Ishikawa (cell line): ENCODE data around the gene OBSCN.

Source experiments
- CEBPB ChIP-seq: IDR thresholded peaks from 2 replicates; pipeline ENCODE4 v1.6.1; 2012
- CREB1 ChIP-seq: IDR thresholded peaks from 2 replicates; pipeline ENCODE4 v1.6.1; 2012; ENCODE audit warnings: low read depth
- EGR1 ChIP-seq: IDR thresholded peaks from 2 replicates; pipeline ENCODE4 v1.6.1; 2012
- EP300 ChIP-seq: IDR thresholded peaks from 2 replicates; pipeline ENCODE4 v1.6.1; 2012; ENCODE audit warnings: borderline replicate concordance
- FOXM1 ChIP-seq: IDR thresholded peaks from 2 replicates; pipeline ENCODE4 v1.6.1; 2012; ENCODE audit warnings: low read depth, borderline replicate concordance
- NFIC ChIP-seq: IDR thresholded peaks from 2 replicates; pipeline ENCODE4 v1.6.1; 2012
- RAD21 ChIP-seq: IDR thresholded peaks from 2 replicates; pipeline ENCODE4 v1.6.1; 2012; ENCODE audit warnings: low read depth
- TAF1 ChIP-seq: IDR thresholded peaks from 2 replicates; pipeline ENCODE4 v1.6.1; 2012; ENCODE audit warnings: low read depth, mild to moderate bottlenecking
- TCF12 ChIP-seq: IDR thresholded peaks from 2 replicates; pipeline ENCODE4 v1.6.1; 2012; ENCODE audit warnings: low read depth
- TEAD4 ChIP-seq: IDR thresholded peaks from 2 replicates; pipeline ENCODE4 v1.6.1; 2012
- YY1 ChIP-seq: IDR thresholded peaks from 2 replicates; pipeline ENCODE4 v1.6.1; 2012; ENCODE audit warnings: low read depth
- ZBTB7A ChIP-seq: IDR thresholded peaks from 2 replicates; pipeline ENCODE4 v1.6.1; 2012; ENCODE audit warnings: low read depth
- TF ChIP-seq, protein P1 (sequence below): IDR thresholded peaks from 2 replicates; pipeline ENCODE4 v1.6.1; 2012
- TF ChIP-seq, protein P2 (sequence below): IDR thresholded peaks from 2 replicates; pipeline ENCODE4 v1.6.1; 2012
- TF ChIP-seq, protein P3 (sequence below): IDR thresholded peaks from 2 replicates; pipeline ENCODE4 v1.6.1; 2012; ENCODE audit warnings: low read depth, mild to moderate bottlenecking

The OBSCN gene

DNA sequence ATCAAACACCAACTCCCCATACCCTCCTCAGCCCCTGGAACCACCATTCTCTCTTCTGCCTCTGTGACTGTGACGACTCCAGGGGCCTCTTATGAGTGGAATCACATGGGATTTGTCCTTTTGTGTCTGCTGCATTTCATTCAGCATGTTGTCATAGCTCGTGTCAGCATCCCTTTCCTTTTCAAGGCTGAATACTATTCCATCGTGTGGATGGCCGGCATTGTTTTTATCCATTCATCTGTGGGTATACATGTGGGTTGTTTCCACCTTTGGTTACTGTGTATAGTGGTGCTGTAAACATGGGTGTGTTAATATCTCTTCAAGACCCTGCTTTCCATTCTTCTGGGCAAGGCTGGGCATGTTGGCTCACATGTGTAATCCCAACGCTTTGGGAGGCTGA, 17.1 kb upstream of the OBSCN start:
- TF ChIP-seq, protein P1, sequence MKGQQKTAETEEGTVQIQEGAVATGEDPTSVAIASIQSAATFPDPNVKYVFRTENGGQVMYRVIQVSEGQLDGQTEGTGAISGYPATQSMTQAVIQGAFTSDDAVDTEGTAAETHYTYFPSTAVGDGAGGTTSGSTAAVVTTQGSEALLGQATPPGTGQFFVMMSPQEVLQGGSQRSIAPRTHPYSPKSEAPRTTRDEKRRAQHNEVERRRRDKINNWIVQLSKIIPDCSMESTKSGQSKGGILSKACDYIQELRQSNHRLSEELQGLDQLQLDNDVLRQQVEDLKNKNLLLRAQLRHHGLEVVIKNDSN: no peak
- TF ChIP-seq TCF12 (no peak), YY1 (no peak), ZBTB7A (no peak), EP300 (no peak), CEBPB (no peak), RAD21 (no peak), NFIC (no peak), TAF1 (no peak), FOXM1 (no peak), TEAD4 (no peak), EGR1 (no peak), CREB1 (no peak)
- TF ChIP-seq, protein P2, sequence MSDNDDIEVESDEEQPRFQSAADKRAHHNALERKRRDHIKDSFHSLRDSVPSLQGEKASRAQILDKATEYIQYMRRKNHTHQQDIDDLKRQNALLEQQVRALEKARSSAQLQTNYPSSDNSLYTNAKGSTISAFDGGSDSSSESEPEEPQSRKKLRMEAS: no peak
- TF ChIP-seq, protein P3, sequence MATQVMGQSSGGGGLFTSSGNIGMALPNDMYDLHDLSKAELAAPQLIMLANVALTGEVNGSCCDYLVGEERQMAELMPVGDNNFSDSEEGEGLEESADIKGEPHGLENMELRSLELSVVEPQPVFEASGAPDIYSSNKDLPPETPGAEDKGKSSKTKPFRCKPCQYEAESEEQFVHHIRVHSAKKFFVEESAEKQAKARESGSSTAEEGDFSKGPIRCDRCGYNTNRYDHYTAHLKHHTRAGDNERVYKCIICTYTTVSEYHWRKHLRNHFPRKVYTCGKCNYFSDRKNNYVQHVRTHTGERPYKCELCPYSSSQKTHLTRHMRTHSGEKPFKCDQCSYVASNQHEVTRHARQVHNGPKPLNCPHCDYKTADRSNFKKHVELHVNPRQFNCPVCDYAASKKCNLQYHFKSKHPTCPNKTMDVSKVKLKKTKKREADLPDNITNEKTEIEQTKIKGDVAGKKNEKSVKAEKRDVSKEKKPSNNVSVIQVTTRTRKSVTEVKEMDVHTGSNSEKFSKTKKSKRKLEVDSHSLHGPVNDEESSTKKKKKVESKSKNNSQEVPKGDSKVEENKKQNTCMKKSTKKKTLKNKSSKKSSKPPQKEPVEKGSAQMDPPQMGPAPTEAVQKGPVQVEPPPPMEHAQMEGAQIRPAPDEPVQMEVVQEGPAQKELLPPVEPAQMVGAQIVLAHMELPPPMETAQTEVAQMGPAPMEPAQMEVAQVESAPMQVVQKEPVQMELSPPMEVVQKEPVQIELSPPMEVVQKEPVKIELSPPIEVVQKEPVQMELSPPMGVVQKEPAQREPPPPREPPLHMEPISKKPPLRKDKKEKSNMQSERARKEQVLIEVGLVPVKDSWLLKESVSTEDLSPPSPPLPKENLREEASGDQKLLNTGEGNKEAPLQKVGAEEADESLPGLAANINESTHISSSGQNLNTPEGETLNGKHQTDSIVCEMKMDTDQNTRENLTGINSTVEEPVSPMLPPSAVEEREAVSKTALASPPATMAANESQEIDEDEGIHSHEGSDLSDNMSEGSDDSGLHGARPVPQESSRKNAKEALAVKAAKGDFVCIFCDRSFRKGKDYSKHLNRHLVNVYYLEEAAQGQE: no peak

DNA sequence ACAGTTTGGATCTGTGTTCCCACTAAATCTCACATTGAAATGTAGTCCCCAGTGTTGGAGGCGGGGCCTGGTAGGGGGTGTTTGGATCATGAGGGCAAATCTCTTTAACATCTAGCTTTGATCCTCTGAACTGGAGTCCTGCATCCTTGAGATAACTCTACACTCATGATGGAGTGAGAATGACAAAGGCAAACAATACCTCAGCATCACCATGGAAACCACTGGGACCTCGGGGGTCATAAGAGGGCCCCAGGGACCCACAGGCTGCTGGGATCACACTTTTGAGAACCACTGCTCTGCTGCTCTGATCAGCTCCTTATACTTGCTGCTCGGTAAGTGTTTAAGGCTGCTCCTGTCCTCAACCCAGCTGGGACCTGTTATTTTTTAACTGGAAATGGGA, 13.4 kb upstream of the OBSCN start:
- TF ChIP-seq EP300 (no peak), NFIC (no peak), TAF1 (no peak), YY1 (no peak), TCF12 (no peak), RAD21 (no peak), FOXM1 (no peak), EGR1 (no peak)
- TF ChIP-seq, protein P3: no peak
- TF ChIP-seq, protein P2: no peak

DNA sequence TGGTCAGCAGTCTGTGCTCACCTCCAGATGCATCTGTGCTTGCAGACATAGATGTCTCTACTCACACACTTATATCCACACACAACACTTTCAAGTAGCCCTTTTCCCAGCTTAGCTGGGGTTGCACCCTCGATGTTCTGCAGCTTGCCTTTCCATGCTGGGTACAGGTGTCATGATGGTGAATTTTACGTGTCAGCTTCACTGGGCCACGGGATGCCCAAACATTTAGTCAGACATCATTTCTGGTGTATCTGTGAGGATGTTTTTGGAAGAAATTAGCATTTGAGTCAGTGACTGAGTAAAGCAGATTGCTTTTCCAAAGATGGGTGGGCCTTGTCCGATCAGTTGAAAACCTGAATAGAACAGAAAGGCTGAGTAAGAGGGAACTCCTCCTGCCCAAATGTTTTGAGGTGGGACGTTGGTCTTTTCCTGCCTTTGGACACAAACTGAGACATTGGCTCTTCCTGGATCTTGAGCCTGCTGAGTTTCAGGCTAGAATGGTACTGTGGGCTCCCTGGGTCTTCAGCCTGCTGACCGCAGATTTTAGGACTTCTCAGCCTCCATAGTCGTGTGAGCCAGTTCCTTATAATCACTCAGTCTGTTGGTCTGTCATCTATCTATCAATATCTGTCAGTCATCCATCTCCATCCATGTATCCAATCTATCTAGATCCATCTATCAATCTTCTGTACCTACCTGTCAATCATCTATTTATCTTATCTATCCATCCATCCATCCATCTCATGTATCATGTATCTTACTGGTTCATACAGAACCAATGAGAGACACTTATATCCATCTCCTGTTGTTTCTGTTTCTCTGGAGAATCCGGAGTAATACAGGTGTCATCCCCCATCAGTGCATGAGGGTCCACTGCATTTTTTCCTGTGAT, 12.7 kb upstream of the OBSCN start:
- TF ChIP-seq EGR1 (no peak), NFIC (no peak), ZBTB7A (no peak), TCF12 (no peak), EP300 (no peak), TEAD4 (no peak), CREB1 (no peak), CEBPB (no peak), RAD21 (no peak), TAF1 (no peak), FOXM1 (no peak), YY1 (no peak)
- TF ChIP-seq, protein P1: no peak
- TF ChIP-seq, protein P3: no peak
- TF ChIP-seq, protein P2: no peak

DNA sequence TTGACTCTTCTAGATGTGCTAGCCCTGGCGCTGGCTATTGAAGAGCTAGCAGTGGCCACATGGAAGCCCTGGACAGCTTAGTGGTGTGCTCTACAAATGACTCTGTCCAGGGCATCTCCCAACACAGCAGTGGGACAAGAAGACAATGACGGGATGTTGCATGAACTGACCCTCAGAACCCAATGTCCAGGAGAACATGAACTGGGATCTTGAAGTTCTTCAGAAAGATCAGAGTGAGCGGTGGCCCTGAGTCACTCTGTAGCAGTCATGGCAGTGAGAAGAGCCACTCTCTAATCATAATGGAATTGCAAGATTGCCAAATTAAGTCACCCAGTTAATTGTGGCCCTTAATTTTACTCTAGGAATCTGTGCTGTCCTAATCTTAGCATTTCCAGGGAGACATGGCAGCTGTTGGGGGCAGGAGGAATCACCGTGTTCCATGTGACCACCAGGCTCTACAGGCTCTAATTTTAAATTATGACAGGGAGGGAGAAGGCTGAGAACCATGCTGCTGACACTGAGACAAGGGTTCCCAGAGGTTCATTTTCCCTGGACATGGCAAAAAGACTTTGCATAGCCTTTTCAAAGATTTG, 10.2 kb upstream of the OBSCN start:
- TF ChIP-seq FOXM1 (no peak), YY1 (no peak), NFIC (no peak), EGR1 (no peak), CREB1 (no peak), TAF1 (no peak), CEBPB (no peak), RAD21 (no peak), ZBTB7A (no peak), EP300 (no peak), TEAD4 (no peak), TCF12 (no peak)
- TF ChIP-seq, protein P1: no peak
- TF ChIP-seq, protein P2: no peak
- TF ChIP-seq, protein P3: no peak
